Esophagus muscularis mucosa (tissue), 4 donors: ENCODE results near the gene MINDY3. TPM values are rescaled to one million over a fixed set of nuclear protein-coding genes. Genes with fewer than 3 reads are reported as not detected.

Experiments used
- DNase-seq: peaks from one replicate; pipeline ENCODE4 v3.0.0-alpha.2; 2017; ENCODE audit errors: extremely low spot score
- H3K27ac ChIP-seq, 4 donors: fragments of 200-600 bp; sonication (generic); replicated peaks in 1 of 4; 1 replicate in 3 of 4; 2 replicates in 1 of 4; pipeline ENCODE4 v1.5.1; 2016 to 2019; ENCODE audit warnings: mild to moderate bottlenecking in 1 of 4
- H3K27me3 ChIP-seq, 4 donors: fragments of 200-600 bp; sonication (generic); one replicate each; pipeline versions ENCODE4 v1.5.1 to v1.6.0; 2016 to 2019
- H3K36me3 ChIP-seq, 4 donors: fragments of 200-600 bp; sonication (generic); one replicate each; pipeline ENCODE4 v1.5.1; 2016 to 2019
- H3K4me1 ChIP-seq, 4 donors: fragments of 200-600 bp; sonication (generic); one replicate each; pipeline ENCODE4 v1.5.1; 2016 to 2019
- H3K4me3 ChIP-seq, 4 donors: fragments of 200-600 bp; sonication (generic); 1 replicate in 2 of 4; 2 replicates in 2 of 4; pipeline ENCODE4 v1.5.1; 2016 to 2019; ENCODE audit warnings: mild to moderate bottlenecking in 4 of 4, moderate library complexity in 1 of 4
- H3K9me3 ChIP-seq, 4 donors: fragments of 200-600 bp; sonication (generic); 1 replicate in 3 of 4; 2 replicates in 1 of 4; pipeline ENCODE4 v1.5.1; 2016 to 2019
- EP300 ChIP-seq: sonication (generic); formaldehyde crosslinking; IDR thresholded peaks from one replicate; pipeline ENCODE4 v1.6.1; 2017; ENCODE audit warnings: antibody characterized with exemption
- POLR2A ChIP-seq: fragments of 450-650 bp; IDR thresholded peaks from one replicate; pipeline ENCODE4 v1.6.1; 2017; ENCODE audit warnings: antibody characterized with exemption, moderate library complexity, mild to moderate bottlenecking, low read depth
- POLR2AphosphoS5 ChIP-seq, 2 donors: sonication (generic); formaldehyde crosslinking; IDR thresholded peaks; one replicate each; pipeline ENCODE4 v1.6.1; 2017; ENCODE audit warnings: antibody characterized with exemption in 2 of 2
- WGBS: methylation state at CpG from one replicate; pipeline ENCODE4 v1.1.5; 2018; 5-methylcytosine and 5-hydroxymethylcytosine counted together
- intact Hi-C: fragments of 100-400 bp; cut with DNase I; formaldehyde crosslinking; loops from one replicate; pipeline ENCODE4 v1.15.1; 2023
- total RNA-seq, 4 donors: library from RNA; depleted of rRNA; stranded (reverse); fragments of >200 nt; gene quantifications; one replicate each; pipeline versions ENCODE4 v1.1.0 to v1.2.1, GENCODE V29; 2016
- TF ChIP-seq, protein P1 (sequence below), 3 experiments: fragments of 200-600 bp in 2 of 3; fragments of 450-650 bp in 1 of 3; sonication (generic) in 2 of 3; IDR thresholded peaks; one replicate each; pipeline ENCODE4 v1.5.1; 2017 to 2019; ENCODE audit warnings: antibody characterized with exemption in 3 of 3, mild to moderate bottlenecking in 2 of 3, moderate library complexity in 1 of 3

The MINDY3 gene
- total RNA-seq, 4 donors from 2014 or later, result 23.8 to 34.3 (median 28.4) TPM

DNA sequence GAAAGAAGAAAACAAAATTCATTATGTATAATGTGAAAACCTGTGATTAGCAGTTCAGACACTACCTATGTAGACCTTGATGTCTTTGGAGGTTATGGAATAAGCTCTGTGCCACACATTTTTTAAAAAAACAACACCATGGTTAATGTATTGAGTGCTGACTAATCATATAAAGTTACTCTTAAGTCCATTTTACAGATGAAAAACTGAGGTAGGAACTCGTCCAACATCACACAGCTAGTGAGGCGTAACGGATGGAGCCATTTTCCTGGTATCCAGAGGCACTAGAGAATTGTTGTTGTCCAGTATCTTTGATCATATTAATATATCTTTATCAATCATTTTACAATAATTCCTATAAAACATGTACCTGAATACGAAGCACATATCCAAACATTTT lies 67.5 kb downstream of the MINDY3 start:
- peaks cover 0 to 17% (median under 1%) of the 10 kb centered on the region in 4 donors for H3K36me3 ChIP-seq
- no peak overlapping the region for H3K4me3 ChIP-seq
- peak overlapping the region; percentile 56 to 75 (median 64) for H3K27ac ChIP-seq
- no peaks in the 10 kb centered on the region for H3K27me3 ChIP-seq
- TF ChIP-seq, protein P1, sequence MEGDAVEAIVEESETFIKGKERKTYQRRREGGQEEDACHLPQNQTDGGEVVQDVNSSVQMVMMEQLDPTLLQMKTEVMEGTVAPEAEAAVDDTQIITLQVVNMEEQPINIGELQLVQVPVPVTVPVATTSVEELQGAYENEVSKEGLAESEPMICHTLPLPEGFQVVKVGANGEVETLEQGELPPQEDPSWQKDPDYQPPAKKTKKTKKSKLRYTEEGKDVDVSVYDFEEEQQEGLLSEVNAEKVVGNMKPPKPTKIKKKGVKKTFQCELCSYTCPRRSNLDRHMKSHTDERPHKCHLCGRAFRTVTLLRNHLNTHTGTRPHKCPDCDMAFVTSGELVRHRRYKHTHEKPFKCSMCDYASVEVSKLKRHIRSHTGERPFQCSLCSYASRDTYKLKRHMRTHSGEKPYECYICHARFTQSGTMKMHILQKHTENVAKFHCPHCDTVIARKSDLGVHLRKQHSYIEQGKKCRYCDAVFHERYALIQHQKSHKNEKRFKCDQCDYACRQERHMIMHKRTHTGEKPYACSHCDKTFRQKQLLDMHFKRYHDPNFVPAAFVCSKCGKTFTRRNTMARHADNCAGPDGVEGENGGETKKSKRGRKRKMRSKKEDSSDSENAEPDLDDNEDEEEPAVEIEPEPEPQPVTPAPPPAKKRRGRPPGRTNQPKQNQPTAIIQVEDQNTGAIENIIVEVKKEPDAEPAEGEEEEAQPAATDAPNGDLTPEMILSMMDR (IDR thresholded peaks at IDR 0.05), result no peak
- TF ChIP-seq POLR2A (no peak), POLR2AphosphoS5 (IDR thresholded peaks at IDR 0.05) (no peak), EP300 (no peak)
- no peaks in the 10 kb centered on the region for H3K9me3 ChIP-seq
- no peak for DNase-seq
- H3K4me1 ChIP-seq, result peaks cover 19 to 60% (median 47%) of the 10 kb centered on the region in 4 donors
- intact Hi-C loops, result no loop called here
- 90% methylated on average over 4 of the region's 4 CpGs for WGBS

DNA sequence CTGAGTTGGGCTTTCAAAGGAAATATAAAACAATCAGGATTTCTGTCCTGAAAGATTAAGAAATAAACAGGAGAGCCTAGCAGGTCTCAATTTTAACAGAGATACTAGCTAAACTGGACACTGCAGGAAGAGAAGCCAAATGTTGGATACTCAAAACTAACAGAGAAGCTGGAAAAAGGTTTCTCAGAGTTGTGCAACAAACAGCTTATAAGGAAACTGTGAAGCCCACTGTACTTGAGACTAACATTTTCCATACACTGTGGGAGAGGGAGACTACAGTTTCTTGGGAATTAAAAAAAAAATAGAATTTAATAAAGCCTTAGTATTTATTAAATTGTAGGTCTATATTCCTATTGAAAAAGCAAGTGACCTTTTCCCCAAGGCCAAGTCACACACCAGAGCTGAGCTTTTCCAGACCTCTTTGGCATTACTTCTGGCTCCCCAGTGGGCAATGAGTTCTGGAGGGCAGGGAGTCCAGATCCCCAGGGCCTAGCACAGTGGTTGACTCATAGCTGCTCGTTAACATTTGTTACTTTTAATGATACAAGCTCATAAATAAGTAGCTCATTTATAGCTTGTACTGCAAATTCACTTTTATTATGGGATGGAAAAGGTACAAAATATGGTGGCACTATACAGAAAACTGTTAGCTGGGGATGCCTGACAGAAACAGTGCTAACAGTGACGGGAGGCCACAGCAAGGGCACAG lies 68.3 kb downstream of the MINDY3 start:
- 61% methylated on average over 2 of the region's 2 CpGs for WGBS
- Histone ChIP-seq H3K4me3 (no peak overlapping the region), H3K4me1 (peaks cover 19 to 57% (median 44%) of the 10 kb centered on the region in 4 donors)

DNA sequence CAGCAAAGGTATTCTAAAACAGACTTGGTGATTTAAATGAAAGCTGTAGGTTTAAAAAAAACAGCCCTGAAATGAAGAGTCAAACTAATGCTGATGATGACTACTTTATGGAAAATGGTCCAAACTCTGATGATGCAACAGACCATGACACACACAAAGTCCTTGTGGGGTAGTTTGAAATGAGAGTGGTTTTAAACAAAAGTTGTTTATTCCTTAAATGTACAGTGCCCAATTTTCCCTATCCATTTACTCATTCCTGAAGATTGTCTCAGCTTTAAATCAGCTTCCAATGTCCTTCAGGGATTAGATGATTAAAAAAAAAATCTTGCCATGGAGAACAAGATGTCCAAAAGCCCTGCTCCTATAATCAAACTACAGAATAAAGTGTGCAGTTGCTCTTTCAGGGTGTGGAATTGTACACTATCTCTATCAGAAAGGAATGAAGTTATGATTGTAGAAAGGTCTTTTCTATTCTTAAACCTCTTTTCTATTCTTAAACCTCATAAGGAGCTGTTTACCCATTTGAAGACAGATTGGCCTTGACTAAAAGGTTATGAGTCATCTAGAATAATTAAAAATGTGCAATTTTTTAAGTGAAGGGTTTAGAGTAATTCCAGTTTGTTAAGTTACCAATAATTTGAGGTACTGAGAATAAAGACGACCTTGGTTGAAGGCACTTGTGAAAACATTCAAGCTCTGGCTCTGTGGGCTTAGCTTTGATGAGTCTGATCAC lies 70.3 kb downstream of the MINDY3 start:
- TF ChIP-seq, protein P1 (IDR thresholded peaks at IDR 0.05), result no peak
- TF ChIP-seq POLR2A (no peak), POLR2AphosphoS5 (IDR thresholded peaks at IDR 0.05) (peak in 1 of 2 donors; percentile 33), EP300 (no peak)
- peak overlapping the region; percentile 64 to 75 (median 68) for H3K27ac ChIP-seq
- DNase-seq, result no peak
- H3K4me1 ChIP-seq, result peaks cover 19 to 61% (median 44%) of the 10 kb centered on the region in 4 donors
- WGBS, result 41% methylated on average over 1 of the region's 1 CpG
- no peak overlapping the region for H3K4me3 ChIP-seq
- no peaks in the 10 kb centered on the region for H3K27me3 ChIP-seq
- H3K36me3 ChIP-seq, result peaks cover 0 to 37% (median 16%) of the 10 kb centered on the region in 4 donors
- H3K9me3 ChIP-seq, result no peaks in the 10 kb centered on the region
- intact Hi-C loops, result no loop called here

More for the DNA sequence above, 68.3 kb downstream of the MINDY3 start:
- no peak for TF ChIP-seq POLR2AphosphoS5 (IDR thresholded peaks at IDR 0.05)
- no peak for TF ChIP-seq POLR2A
- no peak for DNase-seq
- intact Hi-C loops, result no loop called here
- Histone ChIP-seq H3K9me3 (no peaks in the 10 kb centered on the region), H3K27me3 (no peaks in the 10 kb centered on the region), H3K27ac (peak overlapping the region; percentile 56 to 75 (median 64)), H3K36me3 (peaks cover 0 to 25% (median 5%) of the 10 kb centered on the region in 4 donors)

DNA sequence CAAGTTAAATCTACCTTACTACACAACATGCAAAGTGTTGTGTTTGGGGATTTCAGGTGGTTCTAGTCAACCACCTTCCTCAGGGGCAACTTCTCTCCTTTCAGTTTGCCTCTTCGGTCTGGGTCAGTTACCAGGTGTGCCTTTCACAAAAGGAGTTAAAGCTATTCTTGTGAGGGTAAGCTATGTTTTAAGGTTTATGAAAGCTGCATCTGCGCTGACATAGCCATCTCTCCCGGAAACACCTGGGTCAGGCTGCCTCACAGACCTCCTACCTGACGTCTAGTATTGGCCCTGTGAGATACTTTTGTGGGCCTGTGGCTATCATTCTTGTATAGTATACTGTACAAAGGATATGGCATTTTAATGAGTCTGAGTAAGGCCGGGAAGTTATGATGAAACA lies 72.9 kb downstream of the MINDY3 start:
- Histone ChIP-seq H3K27ac (peak overlapping the region in 2 of 4 donors; percentile 5 to 17), H3K36me3 (peaks cover 0 to 43% (median 20%) of the 10 kb centered on the region in 4 donors), H3K9me3 (no peaks in the 10 kb centered on the region), H3K4me3 (no peak overlapping the region), H3K4me1 (peaks cover 19 to 51% (median 40%) of the 10 kb centered on the region in 4 donors), H3K27me3 (no peaks in the 10 kb centered on the region)
- TF ChIP-seq EP300, result no peak
- TF ChIP-seq POLR2A, result no peak
- TF ChIP-seq, protein P1 (IDR thresholded peaks at IDR 0.05), result no peak
- no peak for TF ChIP-seq POLR2AphosphoS5 (IDR thresholded peaks at IDR 0.05)
- intact Hi-C loops, result no loop called here
- no peak for DNase-seq
- 95% methylated on average over 5 of the region's 5 CpGs for WGBS

DNA sequence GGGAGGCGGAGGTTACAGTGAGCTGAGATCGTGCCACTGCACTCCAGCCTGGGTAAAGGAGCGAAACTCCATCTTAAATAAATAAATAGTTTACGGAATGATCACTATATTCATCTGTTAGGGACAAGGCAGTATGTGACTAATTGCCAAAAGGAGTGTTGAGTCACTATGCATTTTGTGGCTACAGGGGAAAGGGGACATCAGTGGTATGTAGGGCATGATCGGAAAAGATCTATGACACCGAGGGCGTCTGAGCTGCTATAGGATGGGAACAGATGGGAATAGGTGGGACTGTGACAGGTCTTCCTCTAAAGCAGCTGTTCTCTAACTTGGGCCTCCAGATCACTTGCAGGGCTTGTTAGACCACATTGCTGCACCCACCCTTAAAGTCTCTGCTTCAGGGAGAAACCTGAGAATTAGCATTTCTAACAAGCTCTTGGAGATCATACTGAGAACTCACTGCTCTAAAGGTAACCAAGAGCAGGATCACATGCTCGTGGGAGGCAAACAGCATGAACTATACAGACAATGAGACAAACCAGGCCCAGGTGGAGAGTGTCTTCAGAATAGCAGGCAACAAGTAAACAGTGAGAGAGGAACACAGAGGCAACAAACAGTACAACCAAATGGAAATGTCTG lies 75.5 kb downstream of the MINDY3 start:
- Histone ChIP-seq H3K9me3 (no peaks in the 10 kb centered on the region), H3K27ac (no peak overlapping the region), H3K4me1 (peaks cover 8 to 40% (median 26%) of the 10 kb centered on the region in 4 donors), H3K36me3 (peaks cover 0 to 43% (median 24%) of the 10 kb centered on the region in 4 donors), H3K4me3 (no peak overlapping the region), H3K27me3 (no peaks in the 10 kb centered on the region)
- DNase-seq, result no peak
- TF ChIP-seq, protein P1 (IDR thresholded peaks at IDR 0.05), result no peak
- TF ChIP-seq POLR2A (no peak), EP300 (no peak), POLR2AphosphoS5 (IDR thresholded peaks at IDR 0.05) (no peak)
- intact Hi-C loops, result no loop called here
- WGBS, result 91% methylated on average over 8 of the region's 8 CpGs
